NCI-H2227 (cell line): ENCODE measurements around the gene COL24A1.
A peak's percentile ranks its signal among the peaks of the same experiment; 100 is the strongest.
"Not testable (repeated sequence)": the region's sequence is repeated elsewhere in the genome, so short reads cannot be mapped to it uniquely, and the experiment has no call there.

ENCODE experiments used
- DNase-seq: peaks from one replicate; lab custom pipeline; 2025; ENCODE audit not compliant: unreplicated experiment; lab: John Stamatoyannopoulos, UW

COL24A1 gene

GRCh38 chr1:85822696-85823095 is 333.9 kb downstream of the COL24A1 start:
- no peak for DNase-seq

GRCh38 chr1:85818371-85818770 is 338.2 kb downstream of the COL24A1 start:
- DNase-seq = no peak

- no peak for DNase-seq
These were observed 340.0 kb downstream of the COL24A1 start for GRCh38 chr1:85816606-85817005.

GRCh38 chr1:85815906-85816305 is 340.7 kb downstream of the COL24A1 start:
- DNase-seq = no peak

- DNase-seq = no peak
These were observed 350.2 kb downstream of the COL24A1 start for GRCh38 chr1:85806236-85806965.

GRCh38 chr1:85801520-85801919 is 355.1 kb downstream of the COL24A1 start:
- DNase-seq = no peak

- no peak for DNase-seq
These were observed 356.8 kb downstream of the COL24A1 start for GRCh38 chr1:85799737-85800136.

GRCh38 chr1:85798419-85798818 is 358.2 kb downstream of the COL24A1 start:
- DNase-seq = no peak

- not testable (repeated sequence) for DNase-seq
These were observed 379.6 kb downstream of the COL24A1 start for GRCh38 chr1:85777021-85777420.

GRCh38 chr1:85762804-85763203 is 393.8 kb downstream of the COL24A1 start:
- no peak for DNase-seq

GRCh38 chr1:85756864-85757263 is 399.7 kb downstream of the COL24A1 start:
- no peak for DNase-seq

- no peak for DNase-seq
These were observed 408.5 kb downstream of the COL24A1 start for GRCh38 chr1:85748120-85748519.

- DNase-seq = no peak
These were observed 409.8 kb downstream of the COL24A1 start for GRCh38 chr1:85746777-85747176.

GRCh38 chr1:85743814-85744213 is 412.8 kb downstream of the COL24A1 start:
- no peak for DNase-seq

GRCh38 chr1:85734931-85735330 is 421.6 kb downstream of the COL24A1 start:
- DNase-seq = no peak

- no peak for DNase-seq
These were observed 437.8 kb downstream of the COL24A1 start for GRCh38 chr1:85718678-85719340.

- not testable (repeated sequence) for DNase-seq
These were observed 442.0 kb downstream of the COL24A1 start for GRCh38 chr1:85714418-85715114.

- peak; percentile 48 for DNase-seq
These were observed 447.7 kb downstream of the COL24A1 start for GRCh38 chr1:85708829-85709227.

- DNase-seq = peak; percentile 97
These were observed 448.4 kb downstream of the COL24A1 start, which contains the start of gene ZNHIT6 for GRCh38 chr1:85707990-85708828. Gene ZNHIT6, minus strand, starts transcription at chr1:85708433. Its CDS starts 149 bp downstream, at chr1:85708284.

- DNase-seq = no peak
These were observed 449.1 kb downstream of the COL24A1 start for GRCh38 chr1:85707267-85707989.
